NCI-H2196 treated with DMSO at 0.1 percent for 48 hours (cell line): Measurements from ENCODE around the gene PHKB.
"Not testable (repeated sequence)": the region's sequence is repeated elsewhere in the genome, so short reads cannot be mapped to it uniquely, and the experiment has no call there.

ENCODE experiments used
- DNase-seq: peaks from one replicate; lab custom pipeline; 2025; ENCODE audit not compliant: unreplicated experiment; lab: John Stamatoyannopoulos, UW

Gene PHKB

GRCh38 chr16:47554587-47554986, 93.5 kb downstream of the PHKB start:
- not testable (repeated sequence) for DNase-seq

GRCh38 chr16:47561286-47561685, 100.2 kb downstream of the PHKB start:
- no peak for DNase-seq

- no peak for DNase-seq
Observed at GRCh38 chr16:47562366-47562765, 101.2 kb downstream of the PHKB start.

- no peak for DNase-seq
Observed at GRCh38 chr16:47565454-47565853, 104.3 kb downstream of the PHKB start.

GRCh38 chr16:47567321-47567720, 106.2 kb downstream of the PHKB start:
- DNase-seq, result no peak

- no peak for DNase-seq
Observed at GRCh38 chr16:47568351-47568750, 107.2 kb downstream of the PHKB start.

GRCh38 chr16:47571049-47571448, 109.9 kb downstream of the PHKB start:
- no peak for DNase-seq

- no peak for DNase-seq
Observed at GRCh38 chr16:47571711-47572110, 110.6 kb downstream of the PHKB start.

- no peak for DNase-seq
Observed at GRCh38 chr16:47574091-47575054, 113.2 kb downstream of the PHKB start.

- no peak for DNase-seq
Observed at GRCh38 chr16:47577029-47577428, 115.9 kb downstream of the PHKB start.

- DNase-seq, result no peak
Observed at GRCh38 chr16:47578033-47578432, 116.9 kb downstream of the PHKB start.

GRCh38 chr16:47578573-47578972, 117.4 kb downstream of the PHKB start:
- no peak for DNase-seq

- no peak for DNase-seq
Observed at GRCh38 chr16:47581114-47581513, 120.0 kb downstream of the PHKB start.

- DNase-seq, result no peak
Observed at GRCh38 chr16:47584464-47585225, 123.5 kb downstream of the PHKB start.

- DNase-seq, result no peak
Observed at GRCh38 chr16:47586121-47586520, 125.0 kb downstream of the PHKB start.

- no peak for DNase-seq
Observed at GRCh38 chr16:47590472-47590871, 129.3 kb downstream of the PHKB start.

- DNase-seq, result no peak
Observed at GRCh38 chr16:47592232-47592631, 131.1 kb downstream of the PHKB start.

- DNase-seq, result no peak
Observed at GRCh38 chr16:47599512-47599911, 138.4 kb downstream of the PHKB start.

- no peak for DNase-seq
Observed at GRCh38 chr16:47600376-47600775, 139.2 kb downstream of the PHKB start.

- DNase-seq, result no peak
Observed at GRCh38 chr16:47604306-47604705, 143.2 kb downstream of the PHKB start.

GRCh38 chr16:47611042-47611441, 149.9 kb downstream of the PHKB start:
- no peak for DNase-seq
